ENCODE results near the gene APBA2.
"Not testable (repeated sequence)": the region's sequence is repeated elsewhere in the genome, so short reads cannot be mapped to it uniquely, and the experiment has no call there.

Gene APBA2

GRCh38 chr15:28879551-28879950 lies 6.2 kb upstream of the APBA2 start:
- DNase-seq, result no peak

GRCh38 chr15:28880680-28881079 lies 5.1 kb upstream of the APBA2 start:
- DNase-seq, result no peak

- no peak for DNase-seq
Measured at GRCh38 chr15:28881170-28881569, 4.6 kb upstream of the APBA2 start.

GRCh38 chr15:28881600-28881999 lies 4.2 kb upstream of the APBA2 start:
- no peak for DNase-seq

- DNase-seq, result no peak
Measured at GRCh38 chr15:28884151-28884940, 1.4 kb upstream of the APBA2 start.

- no peak for DNase-seq
Measured at GRCh38 chr15:28885128-28885629, 595 bp upstream of the APBA2 start.

- no peak for DNase-seq
Measured at GRCh38 chr15:28886431-28887338, 911 bp downstream of the APBA2 start.

GRCh38 chr15:28887339-28888174 lies 1.8 kb downstream of the APBA2 start:
- no peak for DNase-seq

- no peak for DNase-seq
Measured at GRCh38 chr15:28888302-28888894, 2.6 kb downstream of the APBA2 start.

- no peak for DNase-seq
Measured at GRCh38 chr15:28888900-28889299, 3.1 kb downstream of the APBA2 start.

GRCh38 chr15:28889346-28889745 lies 3.6 kb downstream of the APBA2 start:
- no peak for DNase-seq

GRCh38 chr15:28889871-28890270 lies 4.1 kb downstream of the APBA2 start:
- not testable (repeated sequence) for DNase-seq

- DNase-seq, result not testable (repeated sequence)
Measured at GRCh38 chr15:28890291-28890690, 4.5 kb downstream of the APBA2 start.

GRCh38 chr15:28890711-28891495 lies 5.1 kb downstream of the APBA2 start:
- no peak for DNase-seq

GRCh38 chr15:28891588-28891987 lies 5.8 kb downstream of the APBA2 start:
- no peak for DNase-seq

GRCh38 chr15:28892789-28893610 lies 7.2 kb downstream of the APBA2 start:
- DNase-seq, result no peak

- DNase-seq, result no peak
Measured at GRCh38 chr15:28894631-28895030, 8.9 kb downstream of the APBA2 start.

GRCh38 chr15:28895146-28895545 lies 9.4 kb downstream of the APBA2 start:
- no peak for DNase-seq

- no peak for DNase-seq
Measured at GRCh38 chr15:28895566-28895965, 9.8 kb downstream of the APBA2 start.

- DNase-seq, result no peak
Measured at GRCh38 chr15:28896951-28897350, 11.2 kb downstream of the APBA2 start.

All from effector CD8-positive, alpha-beta T cell (primary cell).